22Rv1 (cell line): ENCODE data around the gene ISOC2.

Experiments
- H3K27ac ChIP-seq: fragments of 450-650 bp; 2 replicates; pipeline ENCODE4 v1.5.1; 2017
- ZFX ChIP-seq: fragments of 450-650 bp; IDR thresholded peaks from 2 replicates; pipeline ENCODE4 v1.6.1; 2017; ENCODE audit warnings: antibody characterized with exemption, borderline replicate concordance
- TF ChIP-seq, protein P1 (sequence below): fragments of 450-650 bp; IDR thresholded peaks from 2 replicates; pipeline ENCODE4 v1.5.1; 2017; ENCODE audit warnings: mild to moderate bottlenecking

The ISOC2 gene

GRCh38 chr19:55441692-55442321 lies 19.6 kb downstream of the ISOC2 start:
- TF ChIP-seq, protein P1, sequence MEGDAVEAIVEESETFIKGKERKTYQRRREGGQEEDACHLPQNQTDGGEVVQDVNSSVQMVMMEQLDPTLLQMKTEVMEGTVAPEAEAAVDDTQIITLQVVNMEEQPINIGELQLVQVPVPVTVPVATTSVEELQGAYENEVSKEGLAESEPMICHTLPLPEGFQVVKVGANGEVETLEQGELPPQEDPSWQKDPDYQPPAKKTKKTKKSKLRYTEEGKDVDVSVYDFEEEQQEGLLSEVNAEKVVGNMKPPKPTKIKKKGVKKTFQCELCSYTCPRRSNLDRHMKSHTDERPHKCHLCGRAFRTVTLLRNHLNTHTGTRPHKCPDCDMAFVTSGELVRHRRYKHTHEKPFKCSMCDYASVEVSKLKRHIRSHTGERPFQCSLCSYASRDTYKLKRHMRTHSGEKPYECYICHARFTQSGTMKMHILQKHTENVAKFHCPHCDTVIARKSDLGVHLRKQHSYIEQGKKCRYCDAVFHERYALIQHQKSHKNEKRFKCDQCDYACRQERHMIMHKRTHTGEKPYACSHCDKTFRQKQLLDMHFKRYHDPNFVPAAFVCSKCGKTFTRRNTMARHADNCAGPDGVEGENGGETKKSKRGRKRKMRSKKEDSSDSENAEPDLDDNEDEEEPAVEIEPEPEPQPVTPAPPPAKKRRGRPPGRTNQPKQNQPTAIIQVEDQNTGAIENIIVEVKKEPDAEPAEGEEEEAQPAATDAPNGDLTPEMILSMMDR = no peak
- TF ChIP-seq ZFX = no peak
- peak overlapping the region; percentile 75 for H3K27ac ChIP-seq

- TF ChIP-seq, protein P1 = no peak
- TF ChIP-seq ZFX = no peak
- peak overlapping the region; percentile 75 for H3K27ac ChIP-seq
Observed at GRCh38 chr19:55441319-55441691, 20.1 kb downstream of the ISOC2 start.

GRCh38 chr19:55440411-55441105 lies 20.9 kb downstream of the ISOC2 start:
- no peak for TF ChIP-seq ZFX
- TF ChIP-seq, protein P1 = no peak
- peak overlapping the region; percentile 75 for H3K27ac ChIP-seq

- TF ChIP-seq, protein P1 = no peak
- TF ChIP-seq ZFX = no peak
Observed at GRCh38 chr19:55439052-55439451, 22.4 kb downstream of the ISOC2 start.

DNA sequence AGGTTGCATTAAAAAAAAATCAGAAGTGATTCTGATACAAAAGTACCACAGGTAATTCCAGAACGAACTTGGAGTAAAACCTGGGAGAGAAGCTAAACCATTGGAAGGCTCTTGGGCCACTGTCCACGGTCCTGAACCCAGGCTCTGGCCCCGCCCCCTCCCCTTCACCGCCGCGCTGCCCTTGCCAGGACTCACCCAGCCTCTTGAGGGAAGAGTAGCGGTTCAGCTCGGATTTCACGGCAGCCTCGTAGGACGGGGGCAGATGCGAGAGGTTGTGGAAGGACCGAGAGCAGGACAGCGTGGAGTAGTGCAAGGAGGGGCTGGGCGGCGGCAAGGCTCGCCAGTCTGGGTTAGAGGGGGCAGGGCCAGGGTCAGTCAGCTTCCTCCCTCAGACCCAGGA lies 24.0 kb downstream of the ISOC2 start:
- H3K27ac ChIP-seq = no peak overlapping the region
- no peak for TF ChIP-seq ZFX
- TF ChIP-seq, protein P1 = no peak

More at GRCh38 chr19:55439052-55439451, 22.4 kb downstream of the ISOC2 start:
- no peak overlapping the region for H3K27ac ChIP-seq

DNA sequence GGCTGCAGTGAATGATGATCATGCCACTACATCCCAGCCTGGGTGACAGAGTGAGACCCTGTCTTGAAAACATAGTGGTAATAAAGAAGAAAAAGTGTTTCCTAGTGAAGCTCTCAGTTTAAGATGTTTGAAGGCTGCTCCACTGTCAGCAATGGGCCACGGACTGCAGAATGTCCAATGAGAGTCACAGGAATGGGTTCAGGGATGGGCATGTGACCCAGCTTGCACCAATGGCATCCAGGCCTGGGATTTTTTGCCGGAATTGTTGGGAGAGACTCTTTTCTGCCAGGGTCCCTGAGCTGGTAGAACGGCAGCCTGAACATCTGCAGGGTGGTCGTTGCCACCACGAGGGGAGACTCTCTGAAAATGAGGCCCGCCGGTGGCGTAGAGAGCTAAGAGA lies 24.6 kb downstream of the ISOC2 start:
- H3K27ac ChIP-seq = no peak overlapping the region
- TF ChIP-seq, protein P1 = no peak
- no peak for TF ChIP-seq ZFX

DNA sequence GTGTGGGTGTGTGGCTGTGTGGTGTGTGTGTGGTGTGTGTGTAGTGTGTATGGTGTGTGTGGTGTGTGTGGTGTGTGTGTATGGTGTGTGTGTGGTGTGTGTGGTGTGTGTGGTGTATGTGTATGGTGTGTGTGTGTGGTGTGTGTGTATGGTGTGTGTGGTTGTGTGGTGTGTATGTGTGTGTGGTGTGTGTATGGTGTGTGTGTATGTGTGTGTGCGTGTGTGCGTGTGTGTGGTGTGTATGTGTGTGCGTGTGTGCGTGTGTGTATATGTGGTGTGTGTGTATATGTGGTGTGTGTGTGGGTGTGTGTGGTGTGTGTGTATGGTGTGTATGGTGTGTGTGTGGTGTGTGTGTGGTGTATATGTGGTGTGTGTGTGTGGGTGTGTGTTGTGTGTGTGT lies 26.4 kb downstream of the ISOC2 start:
- no peak for TF ChIP-seq ZFX
- TF ChIP-seq, protein P1 = no peak
- no peak overlapping the region for H3K27ac ChIP-seq
